ENCODE results near the gene PRDX2. TPM values are rescaled to one million over a fixed set of nuclear protein-coding genes. Genes with fewer than 3 reads are reported as not detected.
A peak's percentile ranks its signal among the peaks of the same experiment; 100 is the strongest.
"Not testable (repeated sequence)": the region's sequence is repeated elsewhere in the genome, so short reads cannot be mapped to it uniquely, and the experiment has no call there.

The PRDX2 gene
- total RNA-seq, 1 experiment from 2014 or later, result 271 TPM

- H3K27ac ChIP-seq, result no peak overlapping the region
- DNase-seq, result no peak
- peak overlapping the region; percentile 89 for H3K4me3 ChIP-seq
- intact Hi-C loops (cut with micrococcal nuclease; ENCODE audit: unreplicated experiment), result no loop called here
- TF ChIP-seq EZH2 (IDR thresholded peaks at IDR 0.05; ENCODE audit: low read depth), result no peak
- TF ChIP-seq, protein P1, sequence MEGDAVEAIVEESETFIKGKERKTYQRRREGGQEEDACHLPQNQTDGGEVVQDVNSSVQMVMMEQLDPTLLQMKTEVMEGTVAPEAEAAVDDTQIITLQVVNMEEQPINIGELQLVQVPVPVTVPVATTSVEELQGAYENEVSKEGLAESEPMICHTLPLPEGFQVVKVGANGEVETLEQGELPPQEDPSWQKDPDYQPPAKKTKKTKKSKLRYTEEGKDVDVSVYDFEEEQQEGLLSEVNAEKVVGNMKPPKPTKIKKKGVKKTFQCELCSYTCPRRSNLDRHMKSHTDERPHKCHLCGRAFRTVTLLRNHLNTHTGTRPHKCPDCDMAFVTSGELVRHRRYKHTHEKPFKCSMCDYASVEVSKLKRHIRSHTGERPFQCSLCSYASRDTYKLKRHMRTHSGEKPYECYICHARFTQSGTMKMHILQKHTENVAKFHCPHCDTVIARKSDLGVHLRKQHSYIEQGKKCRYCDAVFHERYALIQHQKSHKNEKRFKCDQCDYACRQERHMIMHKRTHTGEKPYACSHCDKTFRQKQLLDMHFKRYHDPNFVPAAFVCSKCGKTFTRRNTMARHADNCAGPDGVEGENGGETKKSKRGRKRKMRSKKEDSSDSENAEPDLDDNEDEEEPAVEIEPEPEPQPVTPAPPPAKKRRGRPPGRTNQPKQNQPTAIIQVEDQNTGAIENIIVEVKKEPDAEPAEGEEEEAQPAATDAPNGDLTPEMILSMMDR (conservative IDR thresholded peaks at IDR 0.05), result no peak
- H2AFZ ChIP-seq, result peak overlapping the region; percentile 92
- peaks cover 59% of the 10 kb centered on the region for H3F3A ChIP-seq (ENCODE audit: insufficient read depth, low read depth)
- peaks cover 22% of the 10 kb centered on the region for H3K79me2 ChIP-seq (ENCODE audit: low read depth)
- no peaks in the 10 kb centered on the region for H3K9me2 ChIP-seq (ENCODE audit: insufficient read depth)
- H3K4me2 ChIP-seq, result peak overlapping the region; percentile 95
- ChIA-PET CTCF (interaction anchor here (0.6 to 1.3 kb wide), 2 partner anchors 23 to 34 kb away, joined by 3 to 4 read pairs; no protein-coding TSS in a partner anchor), POLR2A (ENCODE audit: unreplicated experiment) (interaction anchor here (0.5 to 0.7 kb wide), 2 partner anchors 23 to 34 kb away, joined by 3 read pairs; no protein-coding TSS in a partner anchor)
- H4K20me1 ChIP-seq (ENCODE audit: insufficient read depth), result 0 out of 2 replicates have a peak, but pooled peaks cover 5% of the 10 kb centered on the region
- BruUV-seq (replicated peaks), result TSS peak; percentile 49
- no peaks in the 10 kb centered on the region for H3K27me3 ChIP-seq (ENCODE audit: insufficient read depth, low read depth)
- H3K9me3 ChIP-seq (ENCODE audit: insufficient read depth, low read depth), result no peaks in the 10 kb centered on the region
- peaks cover 27% of the 10 kb centered on the region for H3K4me1 ChIP-seq (replicated peaks; ENCODE audit: insufficient read depth)
- 0 out of 2 replicates have a peak, but pooled peaks cover 7% of the 10 kb centered on the region for H3K36me3 ChIP-seq (ENCODE audit: low read depth)
These were observed 606 bp downstream of the PRDX2 start for GRCh38 chr19:12800923-12801465.

DNA sequence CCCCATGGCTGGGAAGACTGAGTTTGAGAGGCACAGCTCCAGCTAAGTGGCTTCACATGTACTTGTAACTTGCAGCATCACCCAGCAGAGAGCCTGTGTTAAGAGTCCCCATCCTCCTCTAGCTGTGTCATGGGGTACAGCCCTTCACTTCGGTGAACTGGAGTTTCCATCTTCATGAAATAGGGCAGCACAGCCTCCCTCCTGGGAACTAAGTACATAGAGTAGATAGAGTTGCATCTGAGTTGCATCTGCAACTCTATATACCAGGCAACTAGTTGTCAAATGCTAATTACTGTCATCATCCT is 1.2 kb downstream of the PRDX2 start:
- Histone ChIP-seq H3K27ac (no peak overlapping the region), H3K4me2 (peak overlapping the region; percentile 95), H2AFZ (no peak overlapping the region), H4K20me1 (ENCODE audit: insufficient read depth) (0 out of 2 replicates have a peak, but pooled peaks cover 5% of the 10 kb centered on the region), H3F3A (ENCODE audit: insufficient read depth, low read depth) (peaks cover 63% of the 10 kb centered on the region), H3K27me3 (ENCODE audit: insufficient read depth, low read depth) (no peaks in the 10 kb centered on the region), H3K79me2 (ENCODE audit: low read depth) (peaks cover 22% of the 10 kb centered on the region), H3K9me2 (ENCODE audit: insufficient read depth) (no peaks in the 10 kb centered on the region), H3K36me3 (ENCODE audit: low read depth) (0 out of 2 replicates have a peak, but pooled peaks cover 7% of the 10 kb centered on the region), H3K4me3 (peak overlapping the region; percentile 89), H3K9me3 (ENCODE audit: insufficient read depth, low read depth) (no peaks in the 10 kb centered on the region), H3K4me1 (replicated peaks; ENCODE audit: insufficient read depth) (peaks cover 32% of the 10 kb centered on the region)
- TF ChIP-seq, protein P1 (conservative IDR thresholded peaks at IDR 0.05), result no peak
- no peak for TF ChIP-seq EZH2 (IDR thresholded peaks at IDR 0.05; ENCODE audit: low read depth)
- ChIA-PET CTCF (interaction anchor here (0.6 to 1.3 kb wide), 2 partner anchors 22 to 33 kb away, joined by 3 to 4 read pairs; no protein-coding TSS in a partner anchor), POLR2A (ENCODE audit: unreplicated experiment) (interaction anchor here (0.5 kb wide), 1 partner anchor 23 kb away, joined by 3 read pairs; no protein-coding TSS in a partner anchor)
- BruUV-seq (replicated peaks), result no TSS peak
- intact Hi-C loops (cut with micrococcal nuclease; ENCODE audit: unreplicated experiment), result no loop called here
- no peak for DNase-seq

- ChIA-PET POLR2A (ENCODE audit: unreplicated experiment) (interaction anchor here (0.7 kb wide), 2 partner anchors 112 to 234 kb away, joined by 4 to 5 read pairs; no protein-coding TSS in a partner anchor), CTCF (no interaction called here)
- Histone ChIP-seq H3K9me3 (ENCODE audit: insufficient read depth, low read depth) (no peaks in the 10 kb centered on the region), H4K20me1 (ENCODE audit: insufficient read depth) (0 out of 2 replicates have a peak, but pooled peaks cover 5% of the 10 kb centered on the region), H3K4me3 (peak overlapping the region; percentile 89), H3K4me1 (replicated peaks; ENCODE audit: insufficient read depth) (peaks cover 37% of the 10 kb centered on the region), H3K79me2 (ENCODE audit: low read depth) (peaks cover 25% of the 10 kb centered on the region), H3K27ac (no peak overlapping the region), H3K27me3 (ENCODE audit: insufficient read depth, low read depth) (no peaks in the 10 kb centered on the region), H3K9me2 (ENCODE audit: insufficient read depth) (no peaks in the 10 kb centered on the region), H3K4me2 (peak overlapping the region; percentile 95), H3K36me3 (ENCODE audit: low read depth) (0 out of 2 replicates have a peak, but pooled peaks cover 7% of the 10 kb centered on the region), H2AFZ (no peak overlapping the region), H3F3A (ENCODE audit: insufficient read depth, low read depth) (peaks cover 67% of the 10 kb centered on the region)
- TF ChIP-seq EZH2 (IDR thresholded peaks at IDR 0.05; ENCODE audit: low read depth), result no peak
- TF ChIP-seq, protein P1 (conservative IDR thresholded peaks at IDR 0.05), result no peak
- no peak for DNase-seq
- intact Hi-C loops (cut with micrococcal nuclease; ENCODE audit: unreplicated experiment), result no loop called here
- BruUV-seq (replicated peaks), result no TSS peak
These were observed 1.7 kb downstream of the PRDX2 start for GRCh38 chr19:12799742-12800465.

DNA sequence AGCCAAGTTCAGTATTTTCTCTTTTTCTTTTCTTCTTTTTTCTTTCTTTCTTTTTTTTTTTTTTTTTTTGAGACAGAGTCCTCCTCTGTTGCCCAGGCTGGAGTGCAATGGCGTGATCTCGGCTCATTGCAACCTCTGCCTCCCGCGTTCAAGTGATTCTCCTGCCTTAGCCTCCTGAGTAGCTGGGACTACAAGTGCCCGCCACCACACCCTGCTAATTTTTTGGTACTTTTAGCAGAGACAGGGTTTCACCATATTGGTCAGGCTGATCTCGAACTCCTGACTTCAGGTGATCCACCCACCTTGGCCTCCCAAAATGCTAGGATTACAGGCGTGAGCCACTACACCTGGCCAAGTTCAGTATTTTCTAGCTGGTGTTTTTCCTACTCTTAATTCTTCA is 4.0 kb downstream of the PRDX2 start:
- Histone ChIP-seq H3K79me2 (ENCODE audit: low read depth) (peaks cover 41% of the 10 kb centered on the region), H3F3A (ENCODE audit: insufficient read depth, low read depth) (peaks cover 73% of the 10 kb centered on the region), H4K20me1 (ENCODE audit: insufficient read depth) (peaks cover 11% of the 10 kb centered on the region), H3K4me1 (replicated peaks; ENCODE audit: insufficient read depth) (peaks cover 38% of the 10 kb centered on the region)
- H3K9me3 ChIP-seq (ENCODE audit: insufficient read depth, low read depth); H3K27ac ChIP-seq; H3K4me2 ChIP-seq; H2AFZ ChIP-seq; H3K36me3 ChIP-seq (ENCODE audit: low read depth); H3K4me3 ChIP-seq; DNase-seq; POLR2A ChIA-PET (ENCODE audit: unreplicated experiment); BruUV-seq (replicated peaks); H3K9me2 ChIP-seq (ENCODE audit: insufficient read depth); H3K27me3 ChIP-seq (ENCODE audit: insufficient read depth, low read depth): not testable (repeated sequence)
- CTCF ChIA-PET, result interaction anchor here (0.7 to 1.3 kb wide), 2 partner anchors 23 to 45 kb away, joined by 9 to 20 read pairs; no protein-coding TSS in a partner anchor
- intact Hi-C loops (cut with micrococcal nuclease; ENCODE audit: unreplicated experiment), result loop anchor here (2.0 kb wide), 2 partner anchors 31 to 49 kb away; no protein-coding TSS in a partner anchor
